ENCODE data around the gene PDCD10.

The PDCD10 gene

GRCh38 chr3:167716920-167717319, 17.8 kb downstream of the PDCD10 start:
- ChIA-PET POLR2A (no interaction called here), CTCF (interaction anchor here (1.7 kb wide), 1 partner anchor 32 kb away, joined by 3 read pairs; no protein-coding TSS in a partner anchor)
- no peak for DNase-seq (ENCODE audit: extremely low spot score)
- TF ChIP-seq CTCF (IDR thresholded peaks at IDR 0.05; ENCODE audit: control extremely low read depth, extremely low read depth, low read depth, missing control alignments): no peak

GRCh38 chr3:167714871-167715270, 19.8 kb downstream of the PDCD10 start:
- TF ChIP-seq CTCF (IDR thresholded peaks at IDR 0.05; ENCODE audit: control extremely low read depth, extremely low read depth, low read depth, missing control alignments): no peak
- ChIA-PET POLR2A (no interaction called here), CTCF (interaction anchor here (1.6 kb wide), 1 partner anchor 9 kb away, joined by 3 read pairs; no protein-coding TSS in a partner anchor)
- no peak for DNase-seq (ENCODE audit: extremely low spot score)

GRCh38 chr3:167712445-167712844, 22.2 kb downstream of the PDCD10 start:
- ChIA-PET POLR2A (no interaction called here), CTCF (interaction anchor here (1.2 kb wide), 1 partner anchor 28 kb away, joined by 4 read pairs; no protein-coding TSS in a partner anchor)
- no peak for TF ChIP-seq CTCF (IDR thresholded peaks at IDR 0.05; ENCODE audit: control extremely low read depth, extremely low read depth, low read depth, missing control alignments)
- no peak for DNase-seq (ENCODE audit: extremely low spot score)

- no peak for TF ChIP-seq CTCF (IDR thresholded peaks at IDR 0.05; ENCODE audit: control extremely low read depth, extremely low read depth, low read depth, missing control alignments)
- ChIA-PET POLR2A (no interaction called here), CTCF (interaction anchor here (1.2 kb wide), 1 partner anchor 27 kb away, joined by 4 read pairs; no protein-coding TSS in a partner anchor)
- DNase-seq (ENCODE audit: extremely low spot score): no peak
Observed at GRCh38 chr3:167711439-167711838, 23.3 kb downstream of the PDCD10 start.

GRCh38 chr3:167710552-167710951, 24.1 kb downstream of the PDCD10 start:
- TF ChIP-seq CTCF (IDR thresholded peaks at IDR 0.05; ENCODE audit: control extremely low read depth, extremely low read depth, low read depth, missing control alignments): no peak
- ChIA-PET POLR2A (no interaction called here), CTCF (interaction anchor here (1.1 to 1.5 kb wide), 3 partner anchors 13 to 26 kb away, joined by 3 to 4 read pairs (median 3); no protein-coding TSS in a partner anchor)
- DNase-seq (ENCODE audit: extremely low spot score): no peak

- no peak for DNase-seq (ENCODE audit: extremely low spot score)
- no peak for TF ChIP-seq CTCF (IDR thresholded peaks at IDR 0.05; ENCODE audit: control extremely low read depth, extremely low read depth, low read depth, missing control alignments)
- POLR2A ChIA-PET: no interaction called here
- CTCF ChIA-PET: interaction anchor here (0.7 to 1.6 kb wide), 5 partner anchors 12 to 89 kb away, joined by 3 to 6 read pairs (median 4); no protein-coding TSS in a partner anchor
Observed at GRCh38 chr3:167709690-167710089, 25.0 kb downstream of the PDCD10 start.
